GM12874 (cell line): Measurements from ENCODE around the gene STEAP2.
A peak's percentile ranks its signal among the peaks of the same experiment; 100 is the strongest.

Experiments used
- CTCF ChIP-seq: IDR thresholded peaks from 2 replicates; pipeline ENCODE4 v1.5.1; 2011; ENCODE audit warnings: low read depth, mild to moderate bottlenecking, control low read depth, low read length, moderate library complexity; ENCODE audit not compliant: insufficient read depth

STEAP2 gene

GRCh38 chr7:90211391-90212148 lies at the start of gene STEAP2:
Gene STEAP2, plus strand, starts transcription at chr7:90211740. Its CDS starts 13,343 bp downstream, at chr7:90225083.
- peak; percentile 80 for TF ChIP-seq CTCF

DNA sequence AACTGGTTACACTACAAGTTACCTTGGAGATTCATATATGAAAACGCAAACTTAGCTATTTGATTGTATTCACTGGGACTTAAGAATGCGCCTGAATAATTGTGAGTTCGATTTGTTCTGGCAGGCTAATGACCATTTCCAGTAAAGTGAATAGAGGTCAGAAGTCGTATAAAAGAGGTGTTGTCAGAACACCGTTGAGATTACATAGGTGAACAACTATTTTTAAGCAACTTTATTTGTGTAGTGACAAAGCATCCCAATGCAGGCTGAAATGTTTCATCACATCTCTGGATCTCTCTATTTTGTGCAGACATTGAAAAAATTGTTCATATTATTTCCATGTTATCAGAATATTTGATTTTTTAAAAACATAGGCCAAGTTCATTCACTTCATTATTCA lies 48.0 kb upstream of the STEAP2 start:
- no peak for TF ChIP-seq CTCF

- TF ChIP-seq CTCF, result no peak
Observed at GRCh38 chr7:90165724-90166123, 45.8 kb upstream of the STEAP2 start.

GRCh38 chr7:90166153-90166552 lies 45.4 kb upstream of the STEAP2 start:
- TF ChIP-seq CTCF, result no peak

GRCh38 chr7:90167361-90167760 lies 44.2 kb upstream of the STEAP2 start:
- TF ChIP-seq CTCF, result no peak

DNA sequence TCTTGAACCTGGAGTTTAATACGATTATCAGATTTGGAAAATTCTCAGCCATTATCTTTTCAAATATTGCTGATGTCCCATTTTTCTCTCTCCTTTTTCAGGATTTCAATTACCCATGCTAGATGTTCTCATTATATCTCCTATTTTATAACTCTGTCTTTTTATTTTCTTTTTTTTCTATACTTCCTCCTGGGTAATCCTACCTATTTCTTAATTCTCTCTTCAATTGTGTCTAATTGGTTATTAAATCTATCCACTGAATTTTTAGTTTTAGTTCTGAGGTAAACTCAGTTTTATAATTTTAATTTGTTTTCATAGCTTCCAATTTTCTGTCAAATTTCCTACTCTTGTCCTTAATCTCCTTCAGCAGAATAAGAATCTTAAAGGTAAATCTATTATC lies 41.6 kb upstream of the STEAP2 start:
- TF ChIP-seq CTCF, result no peak

GRCh38 chr7:90172121-90172520 lies 39.4 kb upstream of the STEAP2 start:
- no peak for TF ChIP-seq CTCF
